ENCODE data around the gene ABHD17A. TPM values are rescaled to one million over a fixed set of nuclear protein-coding genes. Genes with fewer than 3 reads are reported as not detected.

Gene ABHD17A
- total and polyA plus RNA-seq, 9 of the 15 experiments (the other 6 are each of a cell fraction or from before 2014, with no cell fraction given): 0.04 to 135 (median 21.8) TPM; not detected in 1

- TF ChIP-seq CHD1 (IDR thresholded peaks at IDR 0.05; ENCODE audit: low read length) (no peak), MEIS2 (IDR thresholded peaks at IDR 0.05; ENCODE audit: partially characterized antibody) (no peak), KAT2B (IDR thresholded peaks at IDR 0.05; ENCODE audit: low read depth, low read length) (no peak), TCFL5 (CRISPR knock-in tag; conservative IDR thresholded peaks at IDR 0.05) (no peak), CBFB (CRISPR knock-in tag; IDR thresholded peaks at IDR 0.05) (no peak), ETV1 (tag; conservative IDR thresholded peaks at IDR 0.05; ENCODE audit: low read depth) (peak; percentile 83), EZH2 (IDR thresholded peaks at IDR 0.05; ENCODE audit: borderline replicate concordance, low read depth, low read length) (no peak), CBFA2T2 (conservative IDR thresholded peaks at IDR 0.05) (peak; percentile 29), ZNF12 (CRISPR knock-in tag; IDR thresholded peaks at IDR 0.05) (no peak), ZNF274 (IDR thresholded peaks at IDR 0.05; ENCODE audit: borderline replicate concordance, low read depth, low read length) (no peak), MECOM (CRISPR knock-in tag; IDR thresholded peaks at IDR 0.05) (no peak), STAG1 (CRISPR knock-in tag; IDR thresholded peaks at IDR 0.05; ENCODE audit: borderline replicate concordance) (no peak), ZBTB5 (IDR thresholded peaks at IDR 0.05) (no peak), LCOR (CRISPR knock-in tag; IDR thresholded peaks at IDR 0.05) (no peak), RBBP5 (IDR thresholded peaks at IDR 0.05; ENCODE audit: borderline replicate concordance, insufficient read depth, low read length, poor library complexity, severe bottlenecking) (no peak), ZBTB7A (IDR thresholded peaks at IDR 0.05; ENCODE audit: borderline replicate concordance, control insufficient read depth, low read depth, low read length) (peak; percentile 67), NCOA6 (IDR thresholded peaks at IDR 0.05) (no peak), ZNF277 (CRISPR knock-in tag; IDR thresholded peaks at IDR 0.05; ENCODE audit: borderline replicate concordance) (no peak)
- TF ChIP-seq, protein P1, sequence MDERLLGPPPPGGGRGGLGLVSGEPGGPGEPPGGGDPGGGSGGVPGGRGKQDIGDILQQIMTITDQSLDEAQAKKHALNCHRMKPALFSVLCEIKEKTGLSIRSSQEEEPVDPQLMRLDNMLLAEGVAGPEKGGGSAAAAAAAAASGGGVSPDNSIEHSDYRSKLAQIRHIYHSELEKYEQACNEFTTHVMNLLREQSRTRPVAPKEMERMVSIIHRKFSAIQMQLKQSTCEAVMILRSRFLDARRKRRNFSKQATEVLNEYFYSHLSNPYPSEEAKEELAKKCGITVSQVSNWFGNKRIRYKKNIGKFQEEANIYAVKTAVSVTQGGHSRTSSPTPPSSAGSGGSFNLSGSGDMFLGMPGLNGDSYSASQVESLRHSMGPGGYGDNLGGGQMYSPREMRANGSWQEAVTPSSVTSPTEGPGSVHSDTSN (CRISPR knock-in tag; IDR thresholded peaks at IDR 0.05; ENCODE audit: low read depth): no peak
- TF ChIP-seq, protein P1 (tag; conservative IDR thresholded peaks at IDR 0.05; ENCODE audit: low read depth): no peak
- TF ChIP-seq, protein P2, sequence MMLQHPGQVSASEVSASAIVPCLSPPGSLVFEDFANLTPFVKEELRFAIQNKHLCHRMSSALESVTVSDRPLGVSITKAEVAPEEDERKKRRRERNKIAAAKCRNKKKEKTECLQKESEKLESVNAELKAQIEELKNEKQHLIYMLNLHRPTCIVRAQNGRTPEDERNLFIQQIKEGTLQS (IDR thresholded peaks at IDR 0.05): no peak
- TF ChIP-seq, protein P2 (CRISPR knock-in tag; conservative IDR thresholded peaks at IDR 0.05): no peak
Observed at GRCh38 chr19:1863638-1864479, 21.4 kb downstream of the ABHD17A start (continued).

All from K562 (cell line).